Stimulated activated CD4-positive, alpha-beta T cell treated with anti-CD3 and anti-CD28 coated beads, Interleukin-1b, Interleukin-23, amount 100 ng/mL, for 24 hours (primary cell): ENCODE measurements around the gene ANKFY1.
"Not testable (repeated sequence)": the region's sequence is repeated elsewhere in the genome, so short reads cannot be mapped to it uniquely, and the experiment has no call there.

Experiments
- DNase-seq, 4 experiments: peaks; one replicate each; pipeline ENCODE4 v3.0.0-alpha.2; 2020; ENCODE audit warnings: low read depth in 4 of 4, low spot score in 1 of 4

Gene ANKFY1

GRCh38 chr17:4219241-4219640 lies 44.5 kb downstream of the ANKFY1 start:
- no peak for DNase-seq

- no peak for DNase-seq
These were observed 47.8 kb downstream of the ANKFY1 start for GRCh38 chr17:4215882-4216570.

DNA sequence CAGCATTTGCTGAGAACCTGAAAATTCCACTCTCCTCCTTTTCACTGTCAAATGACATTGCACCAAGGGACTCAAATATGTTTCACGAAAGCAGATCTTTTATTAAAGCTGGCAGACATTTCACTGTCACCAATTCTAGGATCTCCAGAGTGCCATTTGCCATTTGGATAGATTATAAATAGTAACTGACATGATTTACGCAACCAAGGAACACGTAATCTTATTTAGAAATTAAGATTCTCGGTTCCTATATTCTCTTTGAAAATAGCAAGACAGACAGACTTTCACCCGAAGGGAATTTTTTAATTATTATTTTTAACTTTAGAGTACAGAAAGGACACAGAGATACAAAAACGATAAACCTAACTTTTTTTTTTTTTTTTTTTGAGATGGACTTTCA lies 49.6 kb downstream of the ANKFY1 start:
- DNase-seq: no peak

- no peak for DNase-seq
These were observed 54.2 kb downstream of the ANKFY1 start for GRCh38 chr17:4209611-4210010.

DNA sequence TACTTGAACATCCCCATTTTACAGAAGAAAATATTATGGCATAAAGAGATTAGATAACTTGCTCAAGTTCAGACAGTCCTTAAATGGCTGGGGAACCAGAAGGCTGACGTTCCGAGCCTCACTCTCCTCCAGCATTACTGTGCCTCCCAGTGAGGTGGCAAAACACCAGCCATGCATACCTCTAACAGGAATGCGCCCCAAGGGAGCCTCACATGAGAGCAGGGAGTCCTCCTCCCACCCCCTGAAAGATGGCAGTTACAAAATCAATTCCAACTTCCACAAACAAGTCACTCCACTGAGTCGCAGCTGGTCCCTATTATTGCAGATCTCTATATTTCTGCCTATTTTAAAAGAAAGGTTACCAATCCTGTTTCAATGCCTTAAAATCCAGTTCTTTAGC lies 55.5 kb downstream of the ANKFY1 start:
- DNase-seq: no peak

DNA sequence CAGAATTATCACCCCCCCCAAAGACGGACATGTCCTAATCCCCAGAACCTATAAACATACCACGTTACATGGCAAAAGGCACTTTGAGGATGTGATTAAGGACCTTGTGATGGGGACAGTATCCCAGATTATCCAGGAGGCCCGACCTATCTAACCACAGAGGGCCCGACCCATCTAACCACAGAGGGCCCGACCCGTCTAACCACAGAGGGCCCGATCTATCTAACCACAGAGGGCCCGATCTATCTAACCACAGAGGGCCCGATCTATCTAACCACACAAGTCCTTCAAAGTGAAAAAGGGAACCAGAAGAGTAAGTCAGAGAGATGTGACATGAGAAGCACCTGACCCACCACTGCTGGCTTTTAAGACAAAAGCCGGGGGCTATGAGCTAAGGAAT lies 56.8 kb downstream of the ANKFY1 start:
- DNase-seq: no peak

- no peak for DNase-seq
These were observed 57.9 kb downstream of the ANKFY1 start for GRCh38 chr17:4205917-4206316.

GRCh38 chr17:4204710-4205173 lies 59.0 kb downstream of the ANKFY1 start:
- no peak for DNase-seq

- no peak for DNase-seq
These were observed 59.6 kb downstream of the ANKFY1 start for GRCh38 chr17:4204190-4204589.

GRCh38 chr17:4201226-4201625 lies 62.6 kb downstream of the ANKFY1 start:
- DNase-seq: no peak

GRCh38 chr17:4199818-4200402 lies 63.9 kb downstream of the ANKFY1 start:
- DNase-seq: no peak

GRCh38 chr17:4198995-4199394 lies 64.8 kb downstream of the ANKFY1 start:
- no peak for DNase-seq

DNA sequence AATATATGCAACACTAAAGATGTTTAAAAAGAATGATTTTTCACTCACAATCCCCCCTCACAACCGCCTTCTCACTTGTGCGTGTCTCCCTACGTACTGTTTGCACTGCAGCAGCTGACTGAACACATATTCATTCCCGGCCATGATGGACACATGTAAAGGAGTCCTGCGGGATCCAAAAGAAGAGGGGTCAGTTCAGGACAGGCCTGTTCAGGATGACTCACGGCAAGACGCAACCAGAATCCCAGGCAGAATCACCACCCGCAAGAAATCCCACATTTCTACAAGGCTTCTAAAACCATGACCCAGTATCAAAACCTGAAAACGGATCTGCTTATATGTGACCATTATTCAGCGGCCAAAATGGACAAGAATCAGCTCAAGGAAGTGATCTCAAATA lies 68.5 kb downstream of the ANKFY1 start:
- DNase-seq: no peak

GRCh38 chr17:4194796-4195195 lies 69.0 kb downstream of the ANKFY1 start:
- DNase-seq: no peak

GRCh38 chr17:4190791-4191190 lies 73.0 kb downstream of the ANKFY1 start:
- DNase-seq: not testable (repeated sequence)

- no peak for DNase-seq
These were observed 74.5 kb downstream of the ANKFY1 start for GRCh38 chr17:4189280-4189679.

GRCh38 chr17:4188076-4188475 lies 75.7 kb downstream of the ANKFY1 start:
- no peak for DNase-seq

- DNase-seq: no peak
These were observed 76.7 kb downstream of the ANKFY1 start for GRCh38 chr17:4187076-4187475.

- no peak for DNase-seq
These were observed 77.4 kb downstream of the ANKFY1 start for GRCh38 chr17:4186357-4186881.

DNA sequence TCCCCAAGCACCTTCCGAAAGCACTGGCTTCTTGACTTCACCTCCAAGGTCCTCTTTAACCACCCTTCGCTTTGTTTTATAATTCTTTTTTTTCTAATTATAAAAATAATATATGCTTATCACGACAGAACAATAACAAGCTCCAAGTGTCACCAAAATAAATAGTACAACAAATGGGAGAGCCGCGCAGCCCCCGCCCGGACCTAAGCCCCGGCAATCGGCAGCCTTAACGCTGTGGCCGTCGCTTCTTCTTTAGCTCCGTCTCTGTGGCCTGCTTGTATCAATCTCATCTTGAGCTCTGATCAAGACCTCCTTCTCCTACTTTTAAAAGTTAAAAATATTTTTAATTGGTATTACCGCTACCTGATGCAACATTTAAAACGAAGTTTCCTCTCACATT lies 78.1 kb downstream of the ANKFY1 start:
- no peak for DNase-seq

DNA sequence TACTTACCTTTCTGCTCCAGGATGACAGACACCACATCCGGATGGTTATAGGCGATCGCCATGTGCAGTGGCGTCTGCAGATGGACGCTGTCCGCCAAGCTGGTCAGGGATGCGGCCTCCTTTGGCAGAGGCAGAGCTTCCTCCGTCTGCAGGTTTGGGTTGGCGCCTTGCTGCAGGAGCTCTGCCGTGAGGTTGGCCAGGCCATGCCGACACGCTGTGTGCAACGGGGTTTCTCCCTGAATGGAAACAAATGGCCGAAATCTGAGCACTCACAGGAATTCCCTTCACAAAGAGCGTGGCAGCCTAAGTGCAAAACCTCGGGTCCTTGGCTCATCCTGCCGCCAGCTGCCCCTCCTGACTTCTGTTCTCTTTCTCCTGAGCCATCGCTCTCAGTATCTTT lies 79.0 kb downstream of the ANKFY1 start:
- DNase-seq: no peak

DNA sequence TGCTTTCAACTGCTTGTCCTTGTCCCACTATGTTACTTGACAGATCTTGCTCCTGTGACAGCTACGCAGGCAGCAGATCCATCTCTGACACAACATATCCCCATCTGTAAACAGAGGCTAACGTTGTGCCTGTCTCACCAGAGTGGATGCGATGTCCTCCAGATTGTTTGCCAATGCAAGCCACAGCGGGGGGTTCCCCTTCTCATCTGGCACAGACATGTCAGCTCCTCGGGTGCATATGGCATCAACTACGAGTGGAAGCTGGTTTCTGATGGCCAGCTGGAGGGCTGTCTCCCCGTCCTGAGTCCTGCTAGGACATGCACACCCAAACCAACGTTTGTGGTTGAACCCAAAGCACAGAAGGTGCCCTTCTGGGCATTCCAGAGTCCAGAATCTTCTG lies 81.7 kb downstream of the ANKFY1 start:
- no peak for DNase-seq

- DNase-seq: no peak
These were observed 83.0 kb downstream of the ANKFY1 start for GRCh38 chr17:4180791-4181190.
